ENCODE data around the gene SLC47A2.
A peak's percentile ranks its signal among the peaks of the same experiment; 100 is the strongest.
"Not testable (repeated sequence)": the region's sequence is repeated elsewhere in the genome, so short reads cannot be mapped to it uniquely, and the experiment has no call there.

Gene SLC47A2

GRCh38 chr17:19706791-19707727 is 9.3 kb downstream of the SLC47A2 start:
- DNase-seq, result no peak

GRCh38 chr17:19705771-19706770 is 10.3 kb downstream of the SLC47A2 start:
- DNase-seq, result no peak

- DNase-seq, result no peak
These were observed 11.2 kb downstream of the SLC47A2 start for GRCh38 chr17:19705201-19705600.

GRCh38 chr17:19703828-19704613 is 12.4 kb downstream of the SLC47A2 start:
- DNase-seq, result no peak

GRCh38 chr17:19703106-19703827 is 13.1 kb downstream of the SLC47A2 start:
- DNase-seq, result no peak

- DNase-seq, result no peak
These were observed 14.2 kb downstream of the SLC47A2 start for GRCh38 chr17:19702217-19702641.

- no peak for DNase-seq
These were observed 29.8 kb downstream of the SLC47A2 start for GRCh38 chr17:19686400-19687090.

GRCh38 chr17:19684909-19685580 is 31.3 kb downstream of the SLC47A2 start:
- DNase-seq, result not testable (repeated sequence)

GRCh38 chr17:19683117-19683516 is 33.3 kb downstream of the SLC47A2 start:
- no peak for DNase-seq

- no peak for DNase-seq
These were observed 37.6 kb downstream of the SLC47A2 start for GRCh38 chr17:19678581-19679453.

GRCh38 chr17:19677736-19678379 is 38.5 kb downstream of the SLC47A2 start:
- DNase-seq, result no peak

- no peak for DNase-seq
These were observed 39.5 kb downstream of the SLC47A2 start for GRCh38 chr17:19676896-19677295.

GRCh38 chr17:19673623-19674022 is 42.8 kb downstream of the SLC47A2 start:
- no peak for DNase-seq

GRCh38 chr17:19672009-19672750 is 44.2 kb downstream of the SLC47A2 start:
- peak; percentile 35 for DNase-seq

GRCh38 chr17:19671433-19671832 is 45.0 kb downstream of the SLC47A2 start:
- DNase-seq, result no peak

GRCh38 chr17:19670908-19671307 is 45.5 kb downstream of the SLC47A2 start:
- DNase-seq, result no peak

GRCh38 chr17:19669680-19670079 is 46.7 kb downstream of the SLC47A2 start:
- not testable (repeated sequence) for DNase-seq

- no peak for DNase-seq
These were observed 51.6 kb downstream of the SLC47A2 start for GRCh38 chr17:19664821-19665181.
